ENCODE measurements around the gene SP140L.

DNA sequence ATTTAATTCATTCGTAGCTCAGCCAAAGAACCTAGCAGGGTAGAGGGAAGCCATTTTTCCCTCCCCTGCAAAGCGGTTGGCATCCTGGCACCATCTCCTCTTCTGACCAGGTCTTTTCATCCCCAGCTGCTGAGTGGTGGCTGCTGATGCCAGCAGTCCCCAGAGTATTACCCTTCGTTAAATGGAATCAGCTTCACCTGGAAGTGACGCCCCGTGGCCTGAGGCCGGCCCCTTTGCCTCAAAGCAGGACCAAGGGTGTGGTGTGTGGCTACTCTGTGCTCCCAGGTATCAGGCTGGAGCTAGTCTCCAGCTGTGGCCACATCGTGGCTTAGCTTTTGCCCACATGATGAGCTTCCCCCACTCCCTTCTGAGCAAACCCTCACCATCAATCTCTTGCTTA, 76.8 kb downstream of the SP140L start:
- TF ChIP-seq EP300 (IDR thresholded peaks at IDR 0.05; ENCODE audit: borderline replicate concordance) (no peak), RAD21 (IDR thresholded peaks at IDR 0.05; ENCODE audit: low read depth) (no peak), USF1 (IDR thresholded peaks at IDR 0.05) (no peak), YY1 (IDR thresholded peaks at IDR 0.05; ENCODE audit: low read depth) (no peak), TAF1 (IDR thresholded peaks at IDR 0.05; ENCODE audit: low read depth) (no peak), FOXM1 (IDR thresholded peaks at IDR 0.05; ENCODE audit: borderline replicate concordance, low read depth) (no peak), TCF12 (IDR thresholded peaks at IDR 0.05; ENCODE audit: low read depth) (no peak), REST (IDR thresholded peaks at IDR 0.05; ENCODE audit: low read depth) (no peak), TEAD4 (IDR thresholded peaks at IDR 0.05) (no peak), CREB1 (IDR thresholded peaks at IDR 0.05; ENCODE audit: low read depth) (no peak), NFIC (IDR thresholded peaks at IDR 0.05) (no peak)
- TF ChIP-seq, protein P1, sequence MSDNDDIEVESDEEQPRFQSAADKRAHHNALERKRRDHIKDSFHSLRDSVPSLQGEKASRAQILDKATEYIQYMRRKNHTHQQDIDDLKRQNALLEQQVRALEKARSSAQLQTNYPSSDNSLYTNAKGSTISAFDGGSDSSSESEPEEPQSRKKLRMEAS (IDR thresholded peaks at IDR 0.05): no peak
